A549 (cell line): Measurements from ENCODE around the gene NARS2. TPM values are rescaled to one million over a fixed set of nuclear protein-coding genes. Genes with fewer than 3 reads are reported as not detected.
A peak's percentile ranks its signal among the peaks of the same experiment; 100 is the strongest.

Experiments used
- ATAC-seq, 2 experiments: fragments of 200-7000 bp in 1 of 2; fragments of >200 bp in 1 of 2; cut with Nextera tagmentation in 1 of 2; cut with Tn5 transposase in 1 of 2; 3 replicates each; pipeline versions ENCODE4 v1.8.0 to v1.9.1; 2018 to 2020; ENCODE audit warnings: mild to moderate bottlenecking in 1 of 2, moderate library complexity in 1 of 2
- CTCF ChIA-PET: fragments of 300-600 bp; sonication (Branson Sonifier 250); formaldehyde crosslinking; extraction: SDS; loops from one replicate; lab custom pipeline; 2021; ENCODE audit warnings: antibody characterized with exemption, inconsistent platforms; lab: Yijun Ruan, JAX
- POLR2A ChIA-PET: fragments of 350-600 bp; formaldehyde crosslinking; extraction: SDS; loops from one replicate; lab custom pipeline; 2021; ENCODE audit warnings: antibody characterized with exemption, inconsistent platforms; lab: Yijun Ruan, JAX
- DNase-seq, 2 experiments: peaks; one replicate each; pipeline versions ENCODE4 v3.0.0 to v3.0.0-alpha.2; 2011 to 2016; ENCODE audit warnings: low read depth in 1 of 2, low spot score in 1 of 2
- FAIRE-seq: peaks from 2 replicates; lab custom pipeline; 2011; peaks lifted over from hg19 to GRCh38; lab: Jason Lieb, UNC
- H3K27ac ChIP-seq, 2 experiments: fragments of >200 bp; sonication (Bioruptor Twin); formaldehyde crosslinking; 3 replicates each; pipeline ENCODE4 v1.5.1; 2016 to 2017
- H3K4me1 ChIP-seq: fragments of >200 bp; sonication (Bioruptor Twin); formaldehyde crosslinking; 3 replicates; pipeline ENCODE4 v1.6.1; 2016
- H3K4me2 ChIP-seq: fragments of >200 bp; sonication (Bioruptor Twin); formaldehyde crosslinking; 3 replicates; pipeline ENCODE4 v1.6.1; 2016
- H3K4me3 ChIP-seq: fragments of >200 bp; sonication (Bioruptor Twin); formaldehyde crosslinking; 3 replicates; pipeline ENCODE4 v1.5.1; 2016
- H3K9me3 ChIP-seq: fragments of >200 bp; sonication (Bioruptor Twin); formaldehyde crosslinking; 3 replicates; pipeline ENCODE4 v1.6.1; 2016
- CBX2 ChIP-seq: fragments of 200-600 bp; sonication (generic); IDR thresholded peaks from 2 replicates; pipeline ENCODE4 v1.6.1; 2016; ENCODE audit warnings: low read depth, mild to moderate bottlenecking, borderline replicate concordance
- CHD2 ChIP-seq: fragments of 150-350 bp; IDR thresholded peaks from 2 replicates; pipeline ENCODE4 v1.6.1; 2014; ENCODE audit warnings: low read length; ENCODE audit not compliant: partially characterized antibody
- EHMT2 ChIP-seq: fragments of 200-600 bp; sonication (generic); IDR thresholded peaks from 2 replicates; pipeline ENCODE4 v1.6.1; 2016; ENCODE audit warnings: antibody characterized with exemption, low read depth, mild to moderate bottlenecking, moderate library complexity
- EP300 ChIP-seq, 2 experiments: fragments of >200 bp; sonication (Bioruptor Twin); formaldehyde crosslinking; IDR thresholded peaks; 2 replicates in 1 of 2; 3 replicates in 1 of 2; pipeline ENCODE4 v1.6.1; 2016 to 2017
- GATA3 ChIP-seq: IDR thresholded peaks from 2 replicates; pipeline ENCODE4 v1.6.1; 2012; ENCODE audit warnings: borderline replicate concordance
- HEYL ChIP-seq: fragments of 250-450 bp; sonication (Bioruptor Pico); IDR thresholded peaks from 2 replicates; pipeline ENCODE4 v1.8.0; 2021; ENCODE audit warnings: mild to moderate bottlenecking, moderate library complexity
- HOXA7 ChIP-seq: fragments of 250-450 bp; sonication (Bioruptor Pico); IDR thresholded peaks from 2 replicates; pipeline ENCODE4 v1.5.0; 2020; ENCODE audit warnings: mild to moderate bottlenecking, moderate library complexity
- HOXB5 ChIP-seq: fragments of 250-450 bp; sonication (Bioruptor Pico); IDR thresholded peaks from 2 replicates; pipeline ENCODE4 v1.5.0; 2020; ENCODE audit warnings: mild to moderate bottlenecking, moderate library complexity
- JUNB ChIP-seq: fragments of >200 bp; sonication (Bioruptor Twin); formaldehyde crosslinking; IDR thresholded peaks from 2 replicates; pipeline ENCODE4 v1.6.1; 2016
- KDM1A ChIP-seq: fragments of 200-600 bp; sonication (generic); IDR thresholded peaks from 2 replicates; pipeline ENCODE4 v1.6.1; 2016; ENCODE audit warnings: low read depth, mild to moderate bottlenecking
- KDM5A ChIP-seq: fragments of 200-600 bp; sonication (generic); IDR thresholded peaks from 2 replicates; pipeline ENCODE4 v1.6.1; 2016; ENCODE audit warnings: antibody characterized with exemption, mild to moderate bottlenecking
- NR3C1 ChIP-seq: fragments of >200 bp; sonication (Bioruptor Twin); formaldehyde crosslinking; IDR thresholded peaks from 3 replicates; pipeline ENCODE4 v1.6.1; 2017
- PHF8 ChIP-seq: fragments of 200-600 bp; sonication (generic); IDR thresholded peaks from 2 replicates; pipeline ENCODE4 v1.6.1; 2016; ENCODE audit warnings: low read depth, mild to moderate bottlenecking, antibody characterized with exemption, moderate library complexity, borderline replicate concordance
- POLR2A ChIP-seq: IDR thresholded peaks from 2 replicates; pipeline ENCODE4 v1.6.1; 2012; ENCODE audit warnings: mild to moderate bottlenecking, low read length
- RAD21 ChIP-seq, 2 experiments: fragments of >200 bp in 1 of 2; sonication (Bioruptor Twin) in 1 of 2; formaldehyde crosslinking in 1 of 2; IDR thresholded peaks in 1 of 2; conservative IDR thresholded peaks in 1 of 2; 2 replicates in 1 of 2; 3 replicates in 1 of 2; pipeline ENCODE4 v1.6.1; 2012 to 2018; ENCODE audit warnings: inconsistent platforms in 1 of 2
- RARB ChIP-seq: fragments of 250-450 bp; sonication (Bioruptor Pico); IDR thresholded peaks from 2 replicates; pipeline ENCODE4 v1.8.0; 2021; ENCODE audit warnings: mild to moderate bottlenecking, moderate library complexity
- RCOR1 ChIP-seq: fragments of 150-350 bp; IDR thresholded peaks from 2 replicates; pipeline ENCODE4 v1.6.1; 2014; ENCODE audit warnings: antibody characterized with exemption, low read length, low read depth
- RNF2 ChIP-seq: fragments of 200-600 bp; sonication (generic); IDR thresholded peaks from 2 replicates; pipeline ENCODE4 v1.6.1; 2016; ENCODE audit warnings: low read depth, mild to moderate bottlenecking, antibody characterized with exemption, moderate library complexity, borderline replicate concordance
- SMC3 ChIP-seq: fragments of >200 bp; sonication (Bioruptor Twin); formaldehyde crosslinking; IDR thresholded peaks from 3 replicates; pipeline ENCODE4 v1.6.1; 2018; ENCODE audit warnings: inconsistent platforms
- SREBF2 ChIP-seq: fragments of 450-650 bp; IDR thresholded peaks from 2 replicates; pipeline ENCODE4 v1.6.1; 2014; ENCODE audit warnings: mild to moderate bottlenecking, moderate library complexity
- TFCP2L1 ChIP-seq: fragments of 250-450 bp; sonication (Bioruptor Pico); IDR thresholded peaks from 2 replicates; pipeline ENCODE4 v1.5.0; 2021; ENCODE audit warnings: mild to moderate bottlenecking
- ZC3H11A ChIP-seq: fragments of 450-650 bp; IDR thresholded peaks from 2 replicates; pipeline ENCODE4 v1.6.1; 2014; ENCODE audit warnings: antibody characterized with exemption, mild to moderate bottlenecking
- ZFP36 ChIP-seq: fragments of 450-650 bp; IDR thresholded peaks from 2 replicates; pipeline ENCODE4 v1.6.1; 2014; ENCODE audit warnings: borderline replicate concordance; ENCODE audit not compliant: partially characterized antibody
- WGBS: methylation state at CpG from one replicate; pipeline ENCODE4 v1.1.6; 2017; ENCODE audit errors: missing lambda C conversion rate; 5-methylcytosine and 5-hydroxymethylcytosine counted together
- polyA plus RNA-seq, 4 experiments: library from polyadenylated mRNA; depleted of rRNA in 3 of 4; stranded (reverse); fragments of >200 nt; fragmentation: RNase III in 1 of 4; extraction: RNeasy Plus Mini Kit Qiagen cat#74134 plus additional on column Dnase treatment in 1 of 4; gene quantifications; 2 replicates in 3 of 4; 3 replicates in 1 of 4; pipeline ENCODE4 v1.2.3, GENCODE V29; 2011 to 2017
- TF ChIP-seq, protein P1 (sequence below): IDR thresholded peaks from 2 replicates; pipeline ENCODE4 v1.6.1; 2012; ENCODE audit warnings: low read depth, borderline replicate concordance
- TF ChIP-seq, protein P2 (sequence below): fragments of >200 bp; sonication (Bioruptor Twin); formaldehyde crosslinking; IDR thresholded peaks from 3 replicates; pipeline ENCODE4 v1.5.1; 2016
- TF ChIP-seq, protein P3 (sequence below): IDR thresholded peaks from 2 replicates; pipeline ENCODE4 v1.6.1; 2012

The NARS2 gene
- polyA plus RNA-seq, 2 of the 4 experiments (the other 2 are of a cell fraction), result 29.7 to 57.7 TPM

DNA sequence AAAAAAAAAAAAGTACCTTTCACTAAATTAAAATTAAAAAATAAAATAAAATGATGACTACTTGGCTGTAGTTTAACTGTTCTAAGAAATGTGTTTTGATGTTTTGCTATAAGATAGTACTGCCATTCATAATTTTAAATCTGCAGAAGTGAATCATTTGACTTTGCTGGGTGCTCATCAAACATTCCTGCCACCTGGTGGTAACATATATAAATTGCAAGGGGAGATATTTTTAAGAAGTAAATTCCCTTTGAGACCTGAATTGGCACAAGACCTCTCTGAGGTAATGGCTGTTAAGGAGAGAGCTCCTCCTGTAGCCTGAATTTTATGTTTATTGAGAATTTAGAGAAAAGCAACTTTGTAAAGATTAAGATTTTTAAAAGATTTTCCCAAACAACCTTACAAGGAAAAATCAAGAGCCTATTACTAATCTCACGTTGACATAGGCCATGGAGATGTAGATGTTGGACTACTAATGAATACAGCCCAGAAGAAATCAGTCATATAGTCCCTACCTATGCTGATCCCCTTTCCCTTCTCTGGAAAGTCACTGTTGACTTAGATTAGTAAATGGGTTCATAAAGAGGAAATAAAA is 11.9 kb upstream of the NARS2 start:
- Histone ChIP-seq H3K27ac (no peak overlapping the region), H3K4me2 (no peak overlapping the region), H3K4me3 (no peak overlapping the region), H3K4me1 (no peaks in the 10 kb centered on the region), H3K9me3 (peaks cover 40% of the 10 kb centered on the region)
- ATAC-seq, result peak in 1 of 2 experiments; percentile 50; a peak in 2 of 6 replicates
- TF ChIP-seq RAD21 (conservative IDR thresholded peaks at IDR 0.05 in 1 of 2, IDR thresholded peaks at IDR 0.05 in 1 of 2), result peak; percentile 15 to 28; a peak in 2 of 5 replicates
- peak; percentile 31; the same call in 1 of the 3 replicates for TF ChIP-seq SMC3
- TF ChIP-seq HOXA7 (CRISPR knock-in tag), result no peak
- no peak for TF ChIP-seq RNF2
- no peak for TF ChIP-seq KDM5A
- no peak for TF ChIP-seq EHMT2
- TF ChIP-seq, protein P1, sequence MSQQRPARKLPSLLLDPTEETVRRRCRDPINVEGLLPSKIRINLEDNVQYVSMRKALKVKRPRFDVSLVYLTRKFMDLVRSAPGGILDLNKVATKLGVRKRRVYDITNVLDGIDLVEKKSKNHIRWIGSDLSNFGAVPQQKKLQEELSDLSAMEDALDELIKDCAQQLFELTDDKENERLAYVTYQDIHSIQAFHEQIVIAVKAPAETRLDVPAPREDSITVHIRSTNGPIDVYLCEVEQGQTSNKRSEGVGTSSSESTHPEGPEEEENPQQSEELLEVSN, result no peak
- no peak for TF ChIP-seq RCOR1
- TF ChIP-seq, protein P2, sequence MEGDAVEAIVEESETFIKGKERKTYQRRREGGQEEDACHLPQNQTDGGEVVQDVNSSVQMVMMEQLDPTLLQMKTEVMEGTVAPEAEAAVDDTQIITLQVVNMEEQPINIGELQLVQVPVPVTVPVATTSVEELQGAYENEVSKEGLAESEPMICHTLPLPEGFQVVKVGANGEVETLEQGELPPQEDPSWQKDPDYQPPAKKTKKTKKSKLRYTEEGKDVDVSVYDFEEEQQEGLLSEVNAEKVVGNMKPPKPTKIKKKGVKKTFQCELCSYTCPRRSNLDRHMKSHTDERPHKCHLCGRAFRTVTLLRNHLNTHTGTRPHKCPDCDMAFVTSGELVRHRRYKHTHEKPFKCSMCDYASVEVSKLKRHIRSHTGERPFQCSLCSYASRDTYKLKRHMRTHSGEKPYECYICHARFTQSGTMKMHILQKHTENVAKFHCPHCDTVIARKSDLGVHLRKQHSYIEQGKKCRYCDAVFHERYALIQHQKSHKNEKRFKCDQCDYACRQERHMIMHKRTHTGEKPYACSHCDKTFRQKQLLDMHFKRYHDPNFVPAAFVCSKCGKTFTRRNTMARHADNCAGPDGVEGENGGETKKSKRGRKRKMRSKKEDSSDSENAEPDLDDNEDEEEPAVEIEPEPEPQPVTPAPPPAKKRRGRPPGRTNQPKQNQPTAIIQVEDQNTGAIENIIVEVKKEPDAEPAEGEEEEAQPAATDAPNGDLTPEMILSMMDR, result peak; percentile 44
- TF ChIP-seq TFCP2L1, result no peak
- TF ChIP-seq HOXB5, result no peak
- TF ChIP-seq CBX2, result no peak
- 83% methylated on average over 1 of the region's 1 CpG for WGBS
- peak; percentile 18 to 45 for DNase-seq
- FAIRE-seq, result no peak
- CTCF ChIA-PET, result interaction anchor here (1.3 to 1.4 kb wide), 2 partner anchors 22 to 358 kb away, joined by 3 to 7 read pairs; no protein-coding TSS in a partner anchor
- POLR2A ChIA-PET, result no interaction called here

DNA sequence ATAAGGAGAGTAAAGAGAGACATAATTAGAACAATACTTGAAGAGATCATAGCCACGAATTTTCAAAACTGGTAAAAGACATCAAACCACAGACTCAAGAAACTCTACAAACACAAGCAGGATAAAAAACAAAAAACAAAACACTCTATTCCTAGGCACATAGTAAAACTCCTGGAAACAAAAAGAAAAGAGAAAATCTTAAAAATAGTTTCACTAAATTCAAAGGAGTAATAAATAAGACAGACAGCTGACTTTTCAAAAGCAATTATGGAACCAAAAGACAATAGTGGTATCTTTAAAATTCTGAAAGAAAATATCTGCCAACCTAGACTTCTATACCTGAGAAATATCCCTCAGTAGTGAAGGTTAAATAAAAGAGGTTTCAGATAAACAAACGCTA is 9.2 kb upstream of the NARS2 start:
- 2% methylated on average over 2 of the region's 2 CpGs for WGBS
- CTCF ChIA-PET, result no interaction called here
- H3K4me2 ChIP-seq, result no peak overlapping the region
- ATAC-seq (no peak), DNase-seq (no peak), FAIRE-seq (no peak)
- POLR2A ChIA-PET, result no interaction called here
- H3K9me3 ChIP-seq, result peaks cover 46% of the 10 kb centered on the region
- no peaks in the 10 kb centered on the region for H3K4me1 ChIP-seq
- H3K27ac ChIP-seq, result no peak overlapping the region
- TF ChIP-seq SREBF2 (no peak), NR3C1 (no peak), EP300 (IDR thresholded peaks at IDR 0.05) (no peak), JUNB (no peak), HOXA7 (CRISPR knock-in tag) (no peak), HEYL (CRISPR knock-in tag) (no peak), KDM5A (no peak), RARB (CRISPR knock-in tag) (no peak), RNF2 (no peak), SMC3 (no peak), KDM1A (no peak), GATA3 (no peak), ZFP36 (no peak)
- TF ChIP-seq, protein P3, sequence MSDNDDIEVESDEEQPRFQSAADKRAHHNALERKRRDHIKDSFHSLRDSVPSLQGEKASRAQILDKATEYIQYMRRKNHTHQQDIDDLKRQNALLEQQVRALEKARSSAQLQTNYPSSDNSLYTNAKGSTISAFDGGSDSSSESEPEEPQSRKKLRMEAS, result no peak
- no peak overlapping the region for H3K4me3 ChIP-seq

DNA sequence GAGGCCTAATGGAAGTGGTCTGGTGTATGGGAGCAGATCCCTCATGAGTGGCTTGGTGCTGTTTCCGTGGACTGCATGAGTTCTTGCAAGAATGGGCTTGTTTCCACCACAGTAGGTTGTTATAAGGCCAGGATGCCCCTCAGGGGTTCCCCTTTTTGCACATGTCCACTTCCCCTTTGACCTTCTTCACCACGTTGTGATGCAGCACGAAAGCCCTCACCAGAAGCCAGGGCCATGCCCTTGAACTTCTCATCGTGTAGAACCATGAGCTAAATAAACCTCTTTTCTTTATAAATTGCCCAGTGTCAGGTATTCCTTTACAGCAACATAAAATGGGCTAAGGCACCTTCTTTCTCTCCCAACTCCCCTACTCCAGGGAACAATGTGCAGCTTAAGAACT is 2.8 kb upstream of the NARS2 start:
- Histone ChIP-seq H3K27ac (no peak overlapping the region), H3K4me2 (no peak overlapping the region), H3K9me3 (peaks cover 17% of the 10 kb centered on the region), H3K4me1 (peaks cover 12% of the 10 kb centered on the region; the same call in 1 of the 3 replicates), H3K4me3 (no peak overlapping the region)
- CTCF ChIA-PET, result interaction anchor here (2.0 kb wide), 1 partner anchor 11 kb away, joined by 4 read pairs; no protein-coding TSS in a partner anchor
- TF ChIP-seq KDM1A (no peak), RAD21 (conservative IDR thresholded peaks at IDR 0.05 in 1 of 2, IDR thresholded peaks at IDR 0.05 in 1 of 2) (no peak), TFCP2L1 (no peak), HOXB5 (no peak), POLR2A (no peak), HOXA7 (CRISPR knock-in tag) (no peak), PHF8 (no peak), ZFP36 (no peak), NR3C1 (no peak), EHMT2 (no peak), CHD2 (no peak), KDM5A (no peak), ZC3H11A (no peak), EP300 (IDR thresholded peaks at IDR 0.05) (no peak)
- TF ChIP-seq, protein P3, result no peak
- TF ChIP-seq, protein P1, result no peak
- ATAC-seq (no peak), FAIRE-seq (no peak), DNase-seq (no peak)
- POLR2A ChIA-PET, result no interaction called here
- WGBS, result 24% methylated on average over 4 of the region's 4 CpGs
